ENCODE data around the gene TMEM273. TPM values are rescaled to one million over a fixed set of nuclear protein-coding genes. Genes with fewer than 3 reads are reported as not detected.

The TMEM273 gene
- total RNA-seq, 1 experiment from 2014 or later, result not detected

DNA sequence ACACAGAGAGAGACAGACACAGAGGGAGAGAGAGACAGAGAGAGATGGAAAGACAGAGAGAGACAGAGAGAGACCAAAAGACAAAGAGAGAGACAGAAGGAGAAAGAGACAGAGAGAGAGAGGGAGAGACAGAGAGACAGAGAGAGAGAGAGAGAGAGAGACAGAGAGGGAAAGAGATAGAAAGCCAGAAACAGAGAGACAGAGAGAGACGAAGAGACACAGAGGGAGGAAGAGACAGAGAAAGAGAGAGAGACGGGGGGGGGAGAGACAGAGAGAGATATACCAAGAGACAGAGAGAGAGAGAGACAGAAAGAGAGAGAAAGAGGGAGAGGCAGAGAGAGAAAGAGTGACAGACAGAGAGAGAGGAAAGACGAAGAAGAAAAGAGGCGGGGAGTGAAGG is 83.1 kb downstream of the TMEM273 start:
- no peak for DNase-seq (ENCODE audit: extremely low read depth, low read depth)

Other genes with a start within 250 kb of the TMEM273 start
- not detected in 2 replicates for gene LRRC18, start 248.6 kb downstream of the TMEM273 start, total RNA-seq (2014; rRNA removed; shearing (Covaris generic))
- not detected in 2 replicates for gene VSTM4, start 72.9 kb downstream of the TMEM273 start, total RNA-seq (2014; rRNA removed; shearing (Covaris generic))
- gene FAM170B, start 54.4 kb downstream of the TMEM273 start, total RNA-seq (2014; rRNA removed; shearing (Covaris generic)), result not detected in 2 replicates
- not detected in 2 replicates for gene C10orf71, start 110.8 kb upstream of the TMEM273 start, total RNA-seq (2014; rRNA removed; shearing (Covaris generic))
- gene DRGX, start 207.7 kb upstream of the TMEM273 start, total RNA-seq (2014; rRNA removed; shearing (Covaris generic)), result not detected in 2 replicates